Pancreas (tissue), 10 donors: ENCODE results near the gene NOP10. TPM values are rescaled to one million over a fixed set of nuclear protein-coding genes. Genes with fewer than 3 reads are reported as not detected.

Source experiments
- ATAC-seq, 4 donors: fragments of 200-7000 bp; cut with Tn5 transposase; one replicate each; pipeline versions ENCODE4 v1.8.0 to v1.9.1; 2020; ENCODE audit warnings: mild to moderate bottlenecking in 4 of 4, moderate library complexity in 4 of 4
- DNase-seq, 6 donors: peaks; one replicate each; pipeline ENCODE4 v3.0.0-alpha.2; 2020
- FAIRE-seq: peaks from 2 replicates; lab custom pipeline; 2012; peaks lifted over from hg19 to GRCh38; lab: Jason Lieb, UNC
- H3K27ac ChIP-seq, 4 donors: fragments of 200-600 bp; sonication (generic); 1 replicate in 3 of 4; 2 replicates in 1 of 4; pipeline versions ENCODE4 v1.5.0 to v1.8.0; 2020
- H3K27me3 ChIP-seq, 4 donors: fragments of 200-600 bp; one replicate each; pipeline ENCODE4 v1.8.0; 2021
- H3K36me3 ChIP-seq, 3 donors: fragments of 200-600 bp; sonication (generic) in 1 of 3; one replicate each; pipeline versions ENCODE4 v1.5.0 to v1.8.0; 2020 to 2021
- H3K4me1 ChIP-seq, 3 donors: fragments of 200-600 bp; one replicate each; pipeline ENCODE4 v1.8.0; 2021
- H3K4me3 ChIP-seq, 4 donors: fragments of 200-600 bp; sonication (generic) in 2 of 4; one replicate each; pipeline versions ENCODE4 v1.5.0 to v1.8.0; 2020 to 2021
- H3K9me3 ChIP-seq, 4 donors: fragments of 200-600 bp; one replicate each; pipeline ENCODE4 v1.8.0; 2021
- WGBS, 2 donors: extraction: QIAGEN DNeasy Blood & Tissue Kit; methylation state at CpG; one replicate each; pipeline ENCODE4 v1.1.7; 2013; 5-methylcytosine and 5-hydroxymethylcytosine counted together
- intact Hi-C, 3 donors: fragments of 100-400 bp; cut with DNase I; formaldehyde crosslinking; loops; one replicate each; pipeline versions ENCODE4 v1.11.1 to v1.14.2; 2022
- polyA plus RNA-seq, 2 donors: library from polyadenylated mRNA; stranded (reverse); fragments of 200-250 nt; gene quantifications; one replicate each; pipeline ENCODE4 v1.2.3, GENCODE V29; 2013
- total RNA-seq, 6 donors: library from RNA; stranded (reverse); fragmentation: NEBNext Ultra II Directional in 4 of 6; extraction: Animal tissue kit (Norgen Biotek cat#: 25700) in 4 of 6; gene quantifications; one replicate each; pipeline versions ENCODE4 v1.2.1 to v1.2.4, GENCODE V29; 2021 to 2023
- TF ChIP-seq, protein P1 (sequence below), 4 donors: fragments of 200-600 bp; sonication (generic) in 3 of 4; IDR thresholded peaks; one replicate each; pipeline versions ENCODE4 v1.5.0 to v1.8.0; 2021; ENCODE audit warnings: antibody characterized with exemption in 4 of 4
- donor health status: healthy with polysubstance abuse.
- donor health status: DM: no; HTN: no; CAD: no; lungs with moderate emphysema.
- donor health status: DM: no; HTN: no; CAD: no.
- donor health status: control.
- donor health status: control.
- donor health status: Bipolar disorder and iron deficiency.
- donor health status: DM: yes; HTN: yes; CAD: no.
- donor health status: DM: no; HTN: no; CAD: no.
- donor health status: DM: no; HTN: no; CAD: no.
- donor health status: DM: yes; HTN: yes; CAD: no.

The NOP10 gene
- total and polyA plus RNA-seq, 8 donors: 23.9 to 87.9 (median 41.6) TPM

DNA sequence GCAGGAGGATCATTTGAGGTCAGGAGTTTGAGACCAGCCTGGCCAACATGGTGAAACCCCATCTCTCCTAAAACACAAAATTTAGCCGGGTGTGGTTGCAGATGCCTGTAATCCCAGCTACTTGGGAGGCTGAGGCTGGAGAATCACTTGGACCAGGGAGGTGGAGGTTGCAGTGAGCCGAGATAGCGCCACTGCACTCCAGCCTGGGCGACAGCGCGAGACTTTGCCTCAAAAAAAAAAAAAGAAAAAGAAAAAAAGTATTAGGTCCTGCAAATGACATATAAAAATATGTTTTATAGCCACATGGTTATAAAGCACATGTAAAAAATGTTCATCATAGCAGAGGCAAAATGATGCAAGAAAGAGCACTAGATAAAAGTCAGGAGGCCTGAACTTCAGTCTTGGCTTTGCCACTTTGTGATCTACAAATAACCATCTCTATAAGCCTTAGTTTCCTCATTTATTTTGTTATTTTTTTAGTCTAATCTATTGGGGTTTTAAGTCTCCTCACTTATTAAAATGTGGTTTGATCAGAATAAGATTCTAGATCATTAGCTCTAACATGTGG is 10.3 kb downstream of the NOP10 start:
- ATAC-seq (no peak), FAIRE-seq (no peak), DNase-seq (no peak)
- 97% methylated on average over 6 of the region's 6 CpGs for WGBS, 2 donors
- H3K27me3 ChIP-seq: no peaks in the 10 kb centered on the region
- intact Hi-C loops: no loop called here
- H3K4me1 ChIP-seq: peaks cover 0 to 3% (median 0%) of the 10 kb centered on the region in 3 donors
- no peaks in the 10 kb centered on the region for H3K9me3 ChIP-seq
- TF ChIP-seq, protein P1, sequence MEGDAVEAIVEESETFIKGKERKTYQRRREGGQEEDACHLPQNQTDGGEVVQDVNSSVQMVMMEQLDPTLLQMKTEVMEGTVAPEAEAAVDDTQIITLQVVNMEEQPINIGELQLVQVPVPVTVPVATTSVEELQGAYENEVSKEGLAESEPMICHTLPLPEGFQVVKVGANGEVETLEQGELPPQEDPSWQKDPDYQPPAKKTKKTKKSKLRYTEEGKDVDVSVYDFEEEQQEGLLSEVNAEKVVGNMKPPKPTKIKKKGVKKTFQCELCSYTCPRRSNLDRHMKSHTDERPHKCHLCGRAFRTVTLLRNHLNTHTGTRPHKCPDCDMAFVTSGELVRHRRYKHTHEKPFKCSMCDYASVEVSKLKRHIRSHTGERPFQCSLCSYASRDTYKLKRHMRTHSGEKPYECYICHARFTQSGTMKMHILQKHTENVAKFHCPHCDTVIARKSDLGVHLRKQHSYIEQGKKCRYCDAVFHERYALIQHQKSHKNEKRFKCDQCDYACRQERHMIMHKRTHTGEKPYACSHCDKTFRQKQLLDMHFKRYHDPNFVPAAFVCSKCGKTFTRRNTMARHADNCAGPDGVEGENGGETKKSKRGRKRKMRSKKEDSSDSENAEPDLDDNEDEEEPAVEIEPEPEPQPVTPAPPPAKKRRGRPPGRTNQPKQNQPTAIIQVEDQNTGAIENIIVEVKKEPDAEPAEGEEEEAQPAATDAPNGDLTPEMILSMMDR (IDR thresholded peaks at IDR 0.05): no peak
- H3K36me3 ChIP-seq: no peaks in the 10 kb centered on the region
- no peak overlapping the region for H3K27ac ChIP-seq
- H3K4me3 ChIP-seq: no peak overlapping the region

DNA sequence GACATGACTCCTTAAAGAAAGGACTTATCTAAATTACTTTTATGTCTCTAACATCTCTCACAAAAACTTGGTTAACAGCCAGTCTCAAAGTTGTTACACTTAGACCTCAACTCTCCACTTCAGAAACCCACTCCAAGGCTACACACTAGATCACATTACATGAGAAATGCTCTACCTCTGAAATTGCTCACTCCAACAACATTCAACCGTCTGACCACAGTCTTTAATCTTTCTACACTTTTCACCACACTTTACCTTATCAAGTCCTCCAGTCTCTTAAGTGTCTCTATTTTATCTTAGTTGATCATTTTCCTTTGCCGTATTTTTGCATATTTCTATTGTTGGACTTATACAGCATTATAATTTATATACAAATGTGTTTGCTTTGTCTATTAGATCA is 11.1 kb downstream of the NOP10 start:
- intact Hi-C loops: no loop called here
- TF ChIP-seq, protein P1 (IDR thresholded peaks at IDR 0.05): no peak
- DNase-seq: no peak
- H3K9me3 ChIP-seq: no peaks in the 10 kb centered on the region
- H3K36me3 ChIP-seq: no peaks in the 10 kb centered on the region
- WGBS, 2 donors: 74 to 83% methylated on average over 2 of the region's 2 CpGs
- ATAC-seq: no peak
- no peaks in the 10 kb centered on the region for H3K27me3 ChIP-seq
- no peak overlapping the region for H3K4me3 ChIP-seq
- no peak for FAIRE-seq
- peaks cover 0 to 2% (median 0%) of the 10 kb centered on the region in 3 donors for H3K4me1 ChIP-seq
- H3K27ac ChIP-seq: no peak overlapping the region

DNA sequence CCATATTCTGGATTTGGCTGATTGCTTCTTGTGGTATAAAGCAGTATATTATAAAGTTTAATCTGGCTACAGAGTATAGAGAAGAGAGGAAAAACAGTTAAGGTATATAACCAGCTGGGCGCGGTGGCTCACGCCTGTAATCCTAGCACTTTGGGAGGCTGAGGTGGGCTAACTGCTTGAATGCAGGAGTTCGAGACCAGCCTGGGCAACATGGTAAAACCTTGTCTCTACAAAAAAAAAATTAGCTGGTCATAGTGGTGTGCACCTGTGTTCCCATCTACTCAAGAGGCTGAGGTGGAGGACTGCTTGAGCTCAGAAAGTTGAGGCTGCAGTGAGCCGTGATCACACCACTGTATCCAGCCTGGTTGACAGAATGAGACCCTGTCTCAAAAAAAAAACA is 12.7 kb downstream of the NOP10 start:
- intact Hi-C loops: no loop called here
- 93 to 94% methylated on average over 5 of the region's 5 CpGs for WGBS, 2 donors
- H3K4me3 ChIP-seq: no peak overlapping the region
- FAIRE-seq: no peak
- TF ChIP-seq, protein P1 (IDR thresholded peaks at IDR 0.05): no peak
- no peaks in the 10 kb centered on the region for H3K36me3 ChIP-seq
- ATAC-seq: no peak
- no peaks in the 10 kb centered on the region for H3K9me3 ChIP-seq
- H3K4me1 ChIP-seq: no peaks in the 10 kb centered on the region
- no peak overlapping the region for H3K27ac ChIP-seq
- DNase-seq: no peak
- no peaks in the 10 kb centered on the region for H3K27me3 ChIP-seq

DNA sequence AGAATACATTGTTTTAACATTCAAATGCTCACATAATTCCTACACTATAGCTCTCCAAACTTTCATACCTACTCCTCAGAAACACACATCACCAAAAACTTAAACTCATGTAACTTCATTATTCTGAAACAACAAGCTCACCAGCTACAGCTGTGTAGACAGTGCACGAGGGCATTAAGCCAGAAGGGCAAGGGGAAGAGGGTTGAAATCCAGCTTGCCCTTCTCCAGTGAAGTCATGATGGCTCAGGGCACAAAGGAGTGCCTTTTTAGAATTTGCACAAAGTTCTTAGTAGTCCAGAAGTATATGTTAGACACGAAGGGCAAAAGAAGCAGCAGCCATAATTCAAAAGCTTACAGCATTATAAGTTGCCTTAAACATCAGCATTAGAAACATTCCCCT is 13.9 kb downstream of the NOP10 start:
- no peaks in the 10 kb centered on the region for H3K27me3 ChIP-seq
- intact Hi-C loops: no loop called here
- DNase-seq (no peak), ATAC-seq (no peak), FAIRE-seq (no peak)
- TF ChIP-seq, protein P1 (IDR thresholded peaks at IDR 0.05): no peak
- no peaks in the 10 kb centered on the region for H3K4me1 ChIP-seq
- no peaks in the 10 kb centered on the region for H3K9me3 ChIP-seq
- H3K27ac ChIP-seq: no peak overlapping the region
- H3K4me3 ChIP-seq: no peak overlapping the region
- 62 to 82% methylated on average over 2 of the region's 2 CpGs for WGBS, 2 donors
- no peaks in the 10 kb centered on the region for H3K36me3 ChIP-seq

DNA sequence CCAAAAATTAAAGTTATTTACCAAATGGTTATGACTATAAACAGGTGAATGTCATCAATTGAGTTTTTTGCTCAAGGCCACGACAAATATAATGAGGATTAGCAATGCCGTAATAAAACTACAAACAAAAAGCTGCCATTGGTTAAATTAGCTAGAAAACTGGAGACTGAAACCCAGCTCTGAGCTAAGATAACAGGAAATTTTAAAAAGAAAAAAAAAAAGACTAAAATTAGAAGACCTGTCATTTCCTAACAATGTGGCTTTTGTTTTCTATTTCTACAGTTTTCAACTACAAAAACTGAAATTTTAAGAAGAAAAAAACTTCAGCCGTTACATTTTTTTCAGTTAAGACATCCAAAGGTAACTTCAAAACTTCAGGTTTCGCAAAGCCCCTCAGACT is 15.0 kb downstream of the NOP10 start:
- no peak for DNase-seq
- no peak for FAIRE-seq
- H3K4me3 ChIP-seq: no peak overlapping the region
- no peaks in the 10 kb centered on the region for H3K4me1 ChIP-seq
- H3K27me3 ChIP-seq: no peaks in the 10 kb centered on the region
- 82 to 85% methylated on average over 4 of the region's 4 CpGs for WGBS, 2 donors
- H3K27ac ChIP-seq: no peak overlapping the region
- intact Hi-C loops: no loop called here
- TF ChIP-seq, protein P1 (IDR thresholded peaks at IDR 0.05): no peak
- H3K36me3 ChIP-seq: no peaks in the 10 kb centered on the region
- no peaks in the 10 kb centered on the region for H3K9me3 ChIP-seq
- ATAC-seq: no peak
